ENCODE measurements around the gene PWP1.

The PWP1 gene

GRCh38 chr12:107685360-107686248 is at the start of gene PWP1:
Gene PWP1, plus strand, starts transcription at chr12:107685799. Its CDS starts 101 bp downstream, at chr12:107685900.
- 0 out of 2 replicates have a peak, but pooled peaks cover 10% of the 10 kb centered on the region for H3K4me1 ChIP-seq (ENCODE audit: control insufficient read depth, insufficient read depth, low read length)
- H3K36me3 ChIP-seq (ENCODE audit: control insufficient read depth, insufficient read depth, low read length): peaks cover 25% of the 10 kb centered on the region
- no peaks in the 10 kb centered on the region for H3K27me3 ChIP-seq (ENCODE audit: control insufficient read depth, insufficient read depth, low read length)
- no peaks in the 10 kb centered on the region; the same call in 1 of the 2 replicates for H3K9me3 ChIP-seq (ENCODE audit: control insufficient read depth, insufficient read depth, low read depth, low read length)
- H3K4me3 ChIP-seq (ENCODE audit: low read depth, low read length): peak within 1 kb of the TSS; percentile 96
- peak within 1 kb of the TSS; percentile 94 for H3K9ac ChIP-seq (ENCODE audit: low read length)
- H3K27ac ChIP-seq (ENCODE audit: low read depth, low read length): peak within 1 kb of the TSS; percentile 91

- Histone ChIP-seq H3K27ac (ENCODE audit: low read depth, low read length) (no peak overlapping the region), H3K27me3 (ENCODE audit: control insufficient read depth, insufficient read depth, low read length) (no peaks in the 10 kb centered on the region), H3K9me3 (ENCODE audit: control insufficient read depth, insufficient read depth, low read depth, low read length) (no peaks in the 10 kb centered on the region), H3K36me3 (ENCODE audit: control insufficient read depth, insufficient read depth, low read length) (no peaks in the 10 kb centered on the region), H3K4me1 (ENCODE audit: control insufficient read depth, insufficient read depth, low read length) (peaks cover 10% of the 10 kb centered on the region), H3K4me3 (ENCODE audit: low read depth, low read length) (no peak overlapping the region), H3K9ac (ENCODE audit: low read length) (no peak overlapping the region)
Observed at GRCh38 chr12:107641154-107641553, 44.4 kb upstream of the PWP1 start.

- Histone ChIP-seq H3K9me3 (ENCODE audit: control insufficient read depth, insufficient read depth, low read depth, low read length) (no peaks in the 10 kb centered on the region), H3K27me3 (ENCODE audit: control insufficient read depth, insufficient read depth, low read length) (no peaks in the 10 kb centered on the region), H3K27ac (ENCODE audit: low read depth, low read length) (no peak overlapping the region), H3K4me3 (ENCODE audit: low read depth, low read length) (no peak overlapping the region), H3K4me1 (ENCODE audit: control insufficient read depth, insufficient read depth, low read length) (peaks cover 17% of the 10 kb centered on the region), H3K36me3 (ENCODE audit: control insufficient read depth, insufficient read depth, low read length) (no peaks in the 10 kb centered on the region), H3K9ac (ENCODE audit: low read length) (no peak overlapping the region)
Observed at GRCh38 chr12:107642240-107642639, 43.4 kb upstream of the PWP1 start.

GRCh38 chr12:107645630-107646333 is 39.8 kb upstream of the PWP1 start:
- H3K9ac ChIP-seq (ENCODE audit: low read length): peak overlapping the region; percentile 57
- no peaks in the 10 kb centered on the region for H3K9me3 ChIP-seq (ENCODE audit: control insufficient read depth, insufficient read depth, low read depth, low read length)
- H3K36me3 ChIP-seq (ENCODE audit: control insufficient read depth, insufficient read depth, low read length): no peaks in the 10 kb centered on the region
- H3K4me1 ChIP-seq (ENCODE audit: control insufficient read depth, insufficient read depth, low read length): peaks cover 17% of the 10 kb centered on the region
- peak overlapping the region; percentile 59 for H3K27ac ChIP-seq (ENCODE audit: low read depth, low read length)
- H3K4me3 ChIP-seq (ENCODE audit: low read depth, low read length): no peak overlapping the region
- H3K27me3 ChIP-seq (ENCODE audit: control insufficient read depth, insufficient read depth, low read length): no peaks in the 10 kb centered on the region

GRCh38 chr12:107646436-107646835 is 39.2 kb upstream of the PWP1 start:
- Histone ChIP-seq H3K4me3 (ENCODE audit: low read depth, low read length) (no peak overlapping the region), H3K9me3 (ENCODE audit: control insufficient read depth, insufficient read depth, low read depth, low read length) (no peaks in the 10 kb centered on the region), H3K27me3 (ENCODE audit: control insufficient read depth, insufficient read depth, low read length) (no peaks in the 10 kb centered on the region), H3K36me3 (ENCODE audit: control insufficient read depth, insufficient read depth, low read length) (no peaks in the 10 kb centered on the region), H3K27ac (ENCODE audit: low read depth, low read length) (peak overlapping the region; percentile 59), H3K4me1 (ENCODE audit: control insufficient read depth, insufficient read depth, low read length) (peaks cover 17% of the 10 kb centered on the region), H3K9ac (ENCODE audit: low read length) (no peak overlapping the region)

- Histone ChIP-seq H3K36me3 (ENCODE audit: control insufficient read depth, insufficient read depth, low read length) (no peaks in the 10 kb centered on the region), H3K9ac (ENCODE audit: low read length) (no peak overlapping the region), H3K27ac (ENCODE audit: low read depth, low read length) (no peak overlapping the region)
Observed at GRCh38 chr12:107649661-107650061, 35.9 kb upstream of the PWP1 start.

GRCh38 chr12:107650977-107651376 is 34.6 kb upstream of the PWP1 start:
- no peaks in the 10 kb centered on the region for H3K27me3 ChIP-seq (ENCODE audit: control insufficient read depth, insufficient read depth, low read length)
- no peaks in the 10 kb centered on the region for H3K9me3 ChIP-seq (ENCODE audit: control insufficient read depth, insufficient read depth, low read depth, low read length)
- H3K4me3 ChIP-seq (ENCODE audit: low read depth, low read length): no peak overlapping the region
- H3K27ac ChIP-seq (ENCODE audit: low read depth, low read length): no peak overlapping the region
- H3K4me1 ChIP-seq (ENCODE audit: control insufficient read depth, insufficient read depth, low read length): peaks cover 21% of the 10 kb centered on the region
- H3K36me3 ChIP-seq (ENCODE audit: control insufficient read depth, insufficient read depth, low read length): no peaks in the 10 kb centered on the region
- no peak overlapping the region for H3K9ac ChIP-seq (ENCODE audit: low read length)

More at GRCh38 chr12:107649661-107650061, 35.9 kb upstream of the PWP1 start:
- H3K27me3 ChIP-seq (ENCODE audit: control insufficient read depth, insufficient read depth, low read length): no peaks in the 10 kb centered on the region
- H3K4me3 ChIP-seq (ENCODE audit: low read depth, low read length): no peak overlapping the region
- no peaks in the 10 kb centered on the region for H3K9me3 ChIP-seq (ENCODE audit: control insufficient read depth, insufficient read depth, low read depth, low read length)
- H3K4me1 ChIP-seq (ENCODE audit: control insufficient read depth, insufficient read depth, low read length): peaks cover 29% of the 10 kb centered on the region

GRCh38 chr12:107651571-107652449 is 33.8 kb upstream of the PWP1 start:
- H3K4me3 ChIP-seq (ENCODE audit: low read depth, low read length): no peak overlapping the region
- H3K36me3 ChIP-seq (ENCODE audit: control insufficient read depth, insufficient read depth, low read length): no peaks in the 10 kb centered on the region
- no peaks in the 10 kb centered on the region for H3K9me3 ChIP-seq (ENCODE audit: control insufficient read depth, insufficient read depth, low read depth, low read length)

GRCh38 chr12:107653519-107653918 is 32.1 kb upstream of the PWP1 start:
- no peak overlapping the region for H3K9ac ChIP-seq (ENCODE audit: low read length)
- H3K27ac ChIP-seq (ENCODE audit: low read depth, low read length): no peak overlapping the region
- no peak overlapping the region for H3K4me3 ChIP-seq (ENCODE audit: low read depth, low read length)
- H3K36me3 ChIP-seq (ENCODE audit: control insufficient read depth, insufficient read depth, low read length): no peaks in the 10 kb centered on the region
- H3K27me3 ChIP-seq (ENCODE audit: control insufficient read depth, insufficient read depth, low read length): no peaks in the 10 kb centered on the region
- no peaks in the 10 kb centered on the region for H3K9me3 ChIP-seq (ENCODE audit: control insufficient read depth, insufficient read depth, low read depth, low read length)
- H3K4me1 ChIP-seq (ENCODE audit: control insufficient read depth, insufficient read depth, low read length): peaks cover 12% of the 10 kb centered on the region; the same call in 1 of the 2 replicates

More at GRCh38 chr12:107651571-107652449, 33.8 kb upstream of the PWP1 start:
- H3K9ac ChIP-seq (ENCODE audit: low read length): no peak overlapping the region
- H3K4me1 ChIP-seq (ENCODE audit: control insufficient read depth, insufficient read depth, low read length): peaks cover 13% of the 10 kb centered on the region; the same call in 1 of the 2 replicates
- no peak overlapping the region for H3K27ac ChIP-seq (ENCODE audit: low read depth, low read length)
- H3K27me3 ChIP-seq (ENCODE audit: control insufficient read depth, insufficient read depth, low read length): no peaks in the 10 kb centered on the region

- Histone ChIP-seq H3K36me3 (ENCODE audit: control insufficient read depth, insufficient read depth, low read length) (no peaks in the 10 kb centered on the region), H3K4me1 (ENCODE audit: control insufficient read depth, insufficient read depth, low read length) (peaks cover 13% of the 10 kb centered on the region; the same call in 1 of the 2 replicates), H3K9me3 (ENCODE audit: control insufficient read depth, insufficient read depth, low read depth, low read length) (no peaks in the 10 kb centered on the region), H3K27ac (ENCODE audit: low read depth, low read length) (no peak overlapping the region), H3K4me3 (ENCODE audit: low read depth, low read length) (no peak overlapping the region), H3K27me3 (ENCODE audit: control insufficient read depth, insufficient read depth, low read length) (no peaks in the 10 kb centered on the region), H3K9ac (ENCODE audit: low read length) (no peak overlapping the region)
Observed at GRCh38 chr12:107654873-107655272, 30.7 kb upstream of the PWP1 start.

Data from HUES6 (cell line).